Keratinocyte (primary cell): ENCODE data around the gene BTBD1. TPM values are rescaled to one million over a fixed set of nuclear protein-coding genes. Genes with fewer than 3 reads are reported as not detected.
A peak's percentile ranks its signal among the peaks of the same experiment; 100 is the strongest.

Source experiments
- DNase-seq: peaks from one replicate; pipeline ENCODE4 v3.0.0-alpha.2; 2011; ENCODE audit warnings: low read depth, missing footprints, low spot score
- FAIRE-seq: peaks from 2 replicates; lab custom pipeline; 2011; peaks lifted over from hg19 to GRCh38; lab: Jason Lieb, UNC
- H2AFZ ChIP-seq: 2 replicates; pipeline ENCODE4 v1.6.0; 2012; ENCODE audit warnings: low read length, control low read depth, inconsistent platforms; ENCODE audit not compliant: control insufficient read depth
- H3K27ac ChIP-seq: 2 replicates; pipeline ENCODE4 v1.5.1; 2011; ENCODE audit warnings: low read length; ENCODE audit not compliant: control insufficient read depth, insufficient read depth
- H3K27me3 ChIP-seq: 3 replicates; pipeline ENCODE4 v1.6.0; 2011; ENCODE audit warnings: low read length; ENCODE audit not compliant: control insufficient read depth, insufficient read depth; ENCODE audit errors: extremely low read depth
- H3K36me3 ChIP-seq, 2 experiments: 2 replicates in 1 of 2; 3 replicates in 1 of 2; pipeline ENCODE4 v1.5.1; 2011; ENCODE audit warnings: low read length in 2 of 2, mild to moderate bottlenecking in 1 of 2; ENCODE audit not compliant: control insufficient read depth in 2 of 2, insufficient read depth in 2 of 2; ENCODE audit errors: extremely low read depth in 1 of 2
- H3K4me1 ChIP-seq: 3 replicates; pipeline ENCODE4 v1.5.1; 2011; ENCODE audit warnings: low read length; ENCODE audit not compliant: control insufficient read depth, insufficient read depth; ENCODE audit errors: extremely low read depth
- H3K4me2 ChIP-seq: 3 replicates; pipeline ENCODE4 v1.6.0; 2011; ENCODE audit warnings: low read depth, low read length; ENCODE audit not compliant: control insufficient read depth, insufficient read depth; ENCODE audit errors: extremely low read depth
- H3K4me3 ChIP-seq, 3 experiments: fragments of 200-600 bp in 1 of 3; sonication (generic) in 1 of 3; 2 replicates in 2 of 3; 3 replicates in 1 of 3; pipeline ENCODE4 v1.5.1; 2011 to 2016; ENCODE audit warnings: low read length in 3 of 3, mild to moderate bottlenecking in 3 of 3, control low read depth in 2 of 3, inconsistent platforms in 1 of 3, low read depth in 1 of 3, mixed read lengths in 1 of 3, mixed run types in 1 of 3, moderate library complexity in 1 of 3; ENCODE audit not compliant: control insufficient read depth in 2 of 3, insufficient read depth in 2 of 3; ENCODE audit errors: extremely low read depth in 1 of 3
- H3K79me2 ChIP-seq: 2 replicates; pipeline ENCODE4 v1.6.0; 2012; ENCODE audit warnings: low read length; ENCODE audit not compliant: control insufficient read depth, insufficient read depth
- H3K9ac ChIP-seq: 3 replicates; pipeline ENCODE4 v1.6.0; 2011; ENCODE audit warnings: low read length; ENCODE audit not compliant: control insufficient read depth, insufficient read depth; ENCODE audit errors: extremely low read depth
- H3K9me1 ChIP-seq: 3 replicates; pipeline ENCODE4 v1.6.0; 2011; ENCODE audit warnings: low read length; ENCODE audit not compliant: control insufficient read depth, insufficient read depth; ENCODE audit errors: extremely low read depth
- H3K9me3 ChIP-seq: 2 replicates; pipeline ENCODE4 v1.5.1; 2012; ENCODE audit warnings: low read depth, low read length; ENCODE audit not compliant: control insufficient read depth
- H4K20me1 ChIP-seq: 3 replicates; pipeline ENCODE4 v1.6.0; 2011; ENCODE audit warnings: low read length; ENCODE audit not compliant: control insufficient read depth, insufficient read depth; ENCODE audit errors: extremely low read depth
- EZH2 ChIP-seq: IDR thresholded peaks from one replicate; pipeline ENCODE4 v1.6.1; 2012; ENCODE audit warnings: inconsistent platforms, mild to moderate bottlenecking, low read length, moderate library complexity
- dilution Hi-C: fragments of 300-500 bp; cut with MboI; formaldehyde crosslinking; loops from one replicate; pipeline ENCODE4 v1.7.0; 2020; ENCODE audit warnings: low sequenced_read_pairs; ENCODE audit not compliant: extremely low pct_ligation_motif_present
- polyA plus RNA-seq, 5 experiments: library from polyadenylated mRNA; depleted of rRNA in 3 of 5; stranded (reverse) in 3 of 5; stranded (forward) in 1 of 5; unstranded in 1 of 5; fragments of >200 nt; gene quantifications; 1 replicate in 1 of 5; 2 replicates in 3 of 5; 3 replicates in 1 of 5; pipeline versions ENCODE4 v1.2.1 to v1.2.3, GENCODE V29; 2011 to 2012; ENCODE audit warnings: missing spikeins in 2 of 5, low read depth in 1 of 5, low replicate concordance in 1 of 5
- TF ChIP-seq, protein P1 (sequence below), 3 experiments: IDR thresholded peaks in 1 of 3; conservative IDR thresholded peaks in 1 of 3; optimal IDR thresholded peaks in 1 of 3; 2 replicates in 2 of 3; 3 replicates in 1 of 3; pipeline versions ENCODE3 to v1.5.1; 2011; ENCODE audit warnings: low read length in 3 of 3, mild to moderate bottlenecking in 3 of 3, moderate library complexity in 2 of 3, control low read depth in 1 of 3, inconsistent platforms in 1 of 3; ENCODE audit not compliant: insufficient read depth in 2 of 3; ENCODE audit errors: extremely low read depth in 1 of 3

BTBD1 gene
- polyA plus RNA-seq, 1 donor (not counting 4 experiments of a cell fraction or from before 2014, with no cell fraction given) = 70.5 TPM

- H3K9me1 ChIP-seq = peaks cover 6% of the 10 kb centered on the region
- peaks cover 0 to 19% of the 10 kb centered on the region in 2 experiments for H3K36me3 ChIP-seq
- TF ChIP-seq, protein P1, sequence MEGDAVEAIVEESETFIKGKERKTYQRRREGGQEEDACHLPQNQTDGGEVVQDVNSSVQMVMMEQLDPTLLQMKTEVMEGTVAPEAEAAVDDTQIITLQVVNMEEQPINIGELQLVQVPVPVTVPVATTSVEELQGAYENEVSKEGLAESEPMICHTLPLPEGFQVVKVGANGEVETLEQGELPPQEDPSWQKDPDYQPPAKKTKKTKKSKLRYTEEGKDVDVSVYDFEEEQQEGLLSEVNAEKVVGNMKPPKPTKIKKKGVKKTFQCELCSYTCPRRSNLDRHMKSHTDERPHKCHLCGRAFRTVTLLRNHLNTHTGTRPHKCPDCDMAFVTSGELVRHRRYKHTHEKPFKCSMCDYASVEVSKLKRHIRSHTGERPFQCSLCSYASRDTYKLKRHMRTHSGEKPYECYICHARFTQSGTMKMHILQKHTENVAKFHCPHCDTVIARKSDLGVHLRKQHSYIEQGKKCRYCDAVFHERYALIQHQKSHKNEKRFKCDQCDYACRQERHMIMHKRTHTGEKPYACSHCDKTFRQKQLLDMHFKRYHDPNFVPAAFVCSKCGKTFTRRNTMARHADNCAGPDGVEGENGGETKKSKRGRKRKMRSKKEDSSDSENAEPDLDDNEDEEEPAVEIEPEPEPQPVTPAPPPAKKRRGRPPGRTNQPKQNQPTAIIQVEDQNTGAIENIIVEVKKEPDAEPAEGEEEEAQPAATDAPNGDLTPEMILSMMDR (optimal IDR thresholded peaks at IDR 0.05 in 1 of 3, IDR thresholded peaks at IDR 0.05 in 1 of 3, conservative IDR thresholded peaks at IDR 0.05 in 1 of 3; ENCODE audit: extremely low read depth in 1 of 3, insufficient read depth in 2 of 3, low read length in 3 of 3) = no peak
- no peak for TF ChIP-seq EZH2
- no peak for FAIRE-seq
- H2AFZ ChIP-seq = no peak overlapping the region
- peak overlapping the region; percentile 95 for H3K9ac ChIP-seq
- no peaks in the 10 kb centered on the region for H3K9me3 ChIP-seq
- peak overlapping the region; percentile 85 for H3K27ac ChIP-seq
- peaks cover 38% of the 10 kb centered on the region for H3K4me1 ChIP-seq
- peaks cover 15% of the 10 kb centered on the region for H4K20me1 ChIP-seq
- dilution Hi-C loops = no loop called here
- peaks cover 66% of the 10 kb centered on the region for H3K79me2 ChIP-seq
- peak overlapping the region; percentile 100 for H3K4me2 ChIP-seq
- H3K4me3 ChIP-seq = peak overlapping the region; percentile 64 to 98 (median 97)
- H3K27me3 ChIP-seq = no peaks in the 10 kb centered on the region
- no peak for DNase-seq
Observed at GRCh38 chr15:83064859-83065258, 2.2 kb downstream of the BTBD1 start.

GRCh38 chr15:83063551-83063950 is 3.5 kb downstream of the BTBD1 start:
- dilution Hi-C loops = no loop called here
- Histone ChIP-seq H3K36me3 (peaks cover 0 to 19% of the 10 kb centered on the region in 2 experiments), H3K27me3 (no peaks in the 10 kb centered on the region), H3K79me2 (peaks cover 79% of the 10 kb centered on the region), H3K4me3 (no peak overlapping the region), H3K9me3 (no peaks in the 10 kb centered on the region), H3K9me1 (peaks cover 6% of the 10 kb centered on the region), H4K20me1 (peaks cover 20% of the 10 kb centered on the region), H3K27ac (no peak overlapping the region), H3K4me1 (peaks cover 38% of the 10 kb centered on the region), H3K4me2 (peak overlapping the region; percentile 46), H3K9ac (no peak overlapping the region), H2AFZ (no peak overlapping the region)
- FAIRE-seq = no peak
- TF ChIP-seq, protein P1 (optimal IDR thresholded peaks at IDR 0.05 in 1 of 3, IDR thresholded peaks at IDR 0.05 in 1 of 3, conservative IDR thresholded peaks at IDR 0.05 in 1 of 3; ENCODE audit: extremely low read depth in 1 of 3, insufficient read depth in 2 of 3, low read length in 3 of 3) = no peak
- DNase-seq = no peak
